ENCODE data around the gene SNAPC2.

SNAPC2 gene

GRCh38 chr19:7907122-7907521 is 13.0 kb upstream of the SNAPC2 start:
- DNase-seq (ENCODE audit: low spot score) = no peak
- H3K4me3 ChIP-seq = no peak overlapping the region

DNA sequence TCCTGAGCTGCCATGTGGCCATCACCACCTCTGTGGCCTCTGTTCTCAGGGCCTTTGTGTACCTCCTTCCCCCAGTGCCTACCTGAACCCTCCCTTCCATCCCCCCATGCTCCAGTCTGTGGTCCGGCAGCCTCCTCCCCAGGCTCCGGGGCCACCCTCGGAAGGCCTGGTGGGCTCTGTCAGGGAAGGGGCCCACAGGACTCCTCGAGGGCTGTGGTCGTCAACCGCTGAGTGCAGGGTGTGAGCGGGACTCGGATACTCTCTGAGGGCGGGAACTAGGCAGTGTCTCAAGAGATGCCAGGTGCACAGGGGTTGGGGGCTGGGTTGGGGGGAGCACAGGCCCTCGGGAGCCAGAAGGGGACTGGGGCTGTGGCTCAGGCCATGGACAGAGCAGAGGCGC is 12.6 kb upstream of the SNAPC2 start:
- TF ChIP-seq CTCF (IDR thresholded peaks at IDR 0.05) = no peak
- Histone ChIP-seq H3K4me3 (no peak overlapping the region), H3K27ac (no peak overlapping the region)
- DNase-seq (ENCODE audit: low spot score) = no peak

More at GRCh38 chr19:7907122-7907521, 13.0 kb upstream of the SNAPC2 start:
- no peak overlapping the region for H3K27ac ChIP-seq
- no peak for TF ChIP-seq CTCF (IDR thresholded peaks at IDR 0.05)

DNA sequence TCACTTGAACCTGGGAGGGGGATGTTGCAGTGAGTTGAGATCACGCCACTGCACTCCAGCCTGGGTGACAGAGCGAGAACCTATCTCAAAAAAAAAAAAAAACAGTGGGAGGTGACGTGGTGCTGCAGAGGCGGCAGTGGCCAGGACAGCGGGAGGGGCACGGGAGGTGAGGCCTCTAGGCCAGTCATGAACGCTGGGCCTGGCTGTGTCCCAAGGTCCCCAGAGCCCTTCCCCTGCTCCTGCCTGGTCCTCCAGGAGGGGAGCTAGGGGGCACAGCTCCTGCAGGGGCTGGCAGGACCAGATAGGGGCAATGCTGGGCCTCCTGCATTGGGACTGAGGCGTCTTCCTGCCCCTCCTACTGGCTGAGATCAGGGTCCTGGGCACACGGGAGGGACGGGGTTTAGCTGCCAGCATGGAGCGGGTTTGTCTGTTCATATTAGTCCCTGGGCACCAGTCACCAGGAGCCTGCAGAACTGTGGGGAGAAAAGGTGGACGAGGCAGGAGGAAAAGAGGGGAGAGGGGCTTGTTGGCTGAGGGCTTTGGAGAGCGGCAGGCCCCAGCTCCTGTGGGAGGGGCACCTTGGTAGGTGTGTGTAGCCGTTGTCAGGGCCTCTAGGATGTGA is 11.9 kb upstream of the SNAPC2 start:
- TF ChIP-seq CTCF (IDR thresholded peaks at IDR 0.05) = no peak
- no peak for DNase-seq (ENCODE audit: low spot score)
- no peak overlapping the region for H3K27ac ChIP-seq
- no peak overlapping the region for H3K4me3 ChIP-seq

DNA sequence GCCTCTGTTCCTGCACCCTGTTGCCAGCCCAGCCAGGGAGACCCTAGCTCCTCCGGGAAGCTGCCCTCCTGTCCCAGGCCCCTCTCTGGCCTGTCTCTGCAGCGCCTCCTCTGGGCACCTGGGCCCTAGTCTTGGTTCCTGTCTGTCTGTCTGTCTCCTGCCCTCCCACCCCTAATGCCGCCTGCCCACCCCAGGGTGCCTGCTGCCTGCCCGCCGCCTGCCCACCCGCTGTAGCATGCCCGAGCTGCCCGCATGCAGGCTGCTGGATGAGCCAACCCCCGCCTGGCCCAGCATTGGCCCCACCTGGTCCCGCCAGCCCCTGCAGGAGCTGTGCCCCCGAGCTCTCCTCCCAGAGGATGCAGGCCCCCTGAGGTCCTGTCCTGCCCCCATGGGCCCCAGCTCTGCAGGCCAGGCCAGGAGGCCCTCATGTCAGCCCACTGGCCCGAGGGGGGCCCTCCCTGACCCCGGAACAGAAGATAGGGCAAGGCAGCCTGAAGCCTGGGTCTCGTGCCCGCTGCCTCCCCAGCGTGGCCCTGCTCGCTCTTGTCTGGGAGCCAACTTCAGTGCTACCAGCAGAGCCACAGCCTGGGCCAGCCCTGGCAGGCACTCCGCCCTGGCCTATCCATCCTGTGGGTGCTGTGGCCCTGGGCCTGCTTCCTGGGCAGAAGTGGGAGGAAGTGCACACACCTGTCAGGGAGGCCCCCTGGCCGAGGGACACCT is 11.2 kb upstream of the SNAPC2 start:
- DNase-seq (ENCODE audit: low spot score) = no peak
- no peak overlapping the region for H3K4me3 ChIP-seq
- H3K27ac ChIP-seq = no peak overlapping the region
- TF ChIP-seq CTCF (IDR thresholded peaks at IDR 0.05) = no peak

DNA sequence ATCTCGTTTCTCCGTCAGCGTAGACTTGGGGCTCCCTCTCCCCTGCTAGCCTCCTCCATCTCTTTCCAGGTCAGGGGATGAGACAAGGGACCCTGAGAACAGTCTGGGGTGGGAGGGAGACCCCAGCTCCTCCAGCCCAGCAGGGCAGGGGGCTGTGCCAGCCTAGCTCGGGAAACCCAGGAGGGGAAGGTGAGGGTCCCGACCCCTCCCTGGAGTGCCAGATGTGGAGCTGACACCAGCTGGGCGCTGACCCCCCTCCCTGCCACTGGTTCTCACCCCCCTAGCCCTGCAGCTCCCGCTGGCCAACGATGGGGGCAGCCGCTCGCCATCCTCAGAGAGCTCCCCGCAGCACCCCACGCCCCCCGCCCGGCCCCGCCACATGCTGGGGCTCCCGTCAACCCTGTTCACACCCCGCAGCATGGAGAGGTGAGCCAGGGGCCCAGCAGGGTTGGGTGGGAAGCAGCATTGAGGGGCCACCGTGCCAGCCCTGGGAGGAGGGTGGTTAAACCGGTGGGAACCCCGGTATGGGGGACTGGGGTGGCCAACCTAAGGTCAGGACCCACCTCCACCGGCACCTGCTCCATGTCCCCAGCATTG is 10.6 kb upstream of the SNAPC2 start:
- DNase-seq (ENCODE audit: low spot score) = no peak
- H3K4me3 ChIP-seq = no peak overlapping the region
- no peak overlapping the region for H3K27ac ChIP-seq
- TF ChIP-seq CTCF (IDR thresholded peaks at IDR 0.05) = no peak

GRCh38 chr19:7910321-7911161 is 9.6 kb upstream of the SNAPC2 start:
- Histone ChIP-seq H3K4me3 (no peak overlapping the region), H3K27ac (no peak overlapping the region)
- DNase-seq (ENCODE audit: low spot score) = no peak
- TF ChIP-seq CTCF (IDR thresholded peaks at IDR 0.05) = no peak

Data from coronary artery (tissue), 2 donors.